GM23338 (cell line): Measurements from ENCODE around the gene PRKAR1B. TPM values are rescaled to one million over a fixed set of nuclear protein-coding genes. Genes with fewer than 3 reads are reported as not detected.

Experiments
- ATAC-seq: fragments of 200-7000 bp; cut with Tn5 transposase; 3 replicates; pipeline ENCODE4 v1.9.1; 2020
- DNase-seq: peaks from one replicate; pipeline ENCODE4 v3.0.0-alpha.2; 2015; ENCODE audit warnings: low spot score
- H2AFZ ChIP-seq: fragments of 200-600 bp; sonication (generic); 2 replicates; pipeline ENCODE4 v1.8.0; 2016; ENCODE audit warnings: antibody characterized with exemption, mild to moderate bottlenecking, moderate library complexity
- H3F3A ChIP-seq: fragments of 200-600 bp; sonication (generic); replicated peaks from 2 replicates; pipeline ENCODE4 v1.8.0; 2017; ENCODE audit warnings: antibody characterized with exemption, mixed run types, low read depth
- H3K27ac ChIP-seq: fragments of 200-600 bp; sonication (generic); 2 replicates; pipeline ENCODE4 v1.6.1; 2016; ENCODE audit warnings: low read depth
- H3K27me3 ChIP-seq: fragments of 200-600 bp; sonication (generic); 2 replicates; pipeline ENCODE4 v1.8.0; 2016; ENCODE audit warnings: mild to moderate bottlenecking, mixed run types, moderate library complexity; ENCODE audit not compliant: insufficient read depth
- H3K36me3 ChIP-seq: fragments of 200-600 bp; sonication (generic); 2 replicates; pipeline ENCODE4 v1.8.0; 2016; ENCODE audit warnings: mild to moderate bottlenecking; ENCODE audit not compliant: insufficient read depth
- H3K4me1 ChIP-seq: fragments of 200-600 bp; sonication (generic); 2 replicates; pipeline ENCODE4 v1.8.0; 2016; ENCODE audit warnings: mild to moderate bottlenecking, moderate library complexity; ENCODE audit not compliant: insufficient read depth
- H3K4me2 ChIP-seq: fragments of 200-600 bp; sonication (generic); 2 replicates; pipeline ENCODE4 v1.7.1; 2017; ENCODE audit warnings: mixed run types
- H3K4me3 ChIP-seq: fragments of 200-600 bp; sonication (generic); 2 replicates; pipeline ENCODE4 v1.6.1; 2016; ENCODE audit warnings: mixed run types
- H3K79me2 ChIP-seq: fragments of 200-600 bp; sonication (generic); replicated peaks from 2 replicates; pipeline ENCODE4 v1.8.0; 2017; ENCODE audit warnings: mild to moderate bottlenecking; ENCODE audit not compliant: insufficient read depth
- H3K9me2 ChIP-seq: fragments of 200-600 bp; sonication (generic); 2 replicates; pipeline ENCODE4 v1.8.0; 2017; ENCODE audit not compliant: insufficient read depth
- H4K20me1 ChIP-seq: fragments of 200-600 bp; sonication (generic); replicated peaks from 2 replicates; pipeline ENCODE4 v1.8.0; 2017; ENCODE audit warnings: mild to moderate bottlenecking; ENCODE audit not compliant: insufficient read depth
- H3K27ac Mint-ChIP-seq: 2 replicates; pipeline ENCODE4 v1.8.0; 2020; ENCODE audit warnings: inconsistent platforms, mild to moderate bottlenecking, moderate library complexity, mixed read lengths
- H3K27me3 Mint-ChIP-seq: 3 replicates; pipeline ENCODE4 v1.8.0; 2022; ENCODE audit warnings: low read depth, mild to moderate bottlenecking, moderate library complexity, mixed read lengths, inconsistent platforms; ENCODE audit not compliant: insufficient read depth, poor library complexity
- H3K36me3 Mint-ChIP-seq: 3 replicates; pipeline ENCODE4 v1.8.0; 2021; ENCODE audit warnings: low read depth, mild to moderate bottlenecking, inconsistent platforms, moderate library complexity, mixed read lengths
- H3K4me1 Mint-ChIP-seq: 3 replicates; pipeline ENCODE4 v1.8.0; 2020; ENCODE audit warnings: mild to moderate bottlenecking, inconsistent platforms, mixed read lengths
- H3K4me3 Mint-ChIP-seq: 3 replicates; pipeline ENCODE4 v1.8.0; 2021; ENCODE audit warnings: moderate library complexity, mild to moderate bottlenecking, inconsistent platforms, mixed read lengths
- H3K9me3 Mint-ChIP-seq: 3 replicates; pipeline ENCODE4 v1.8.0; 2020; ENCODE audit warnings: moderate library complexity, mild to moderate bottlenecking, inconsistent platforms, mixed read lengths
- CREB1 ChIP-seq: fragments of 250-450 bp; sonication (Bioruptor Pico); IDR thresholded peaks from 2 replicates; pipeline ENCODE4 v1.5.0; 2020; ENCODE audit warnings: low read depth, mild to moderate bottlenecking, moderate library complexity
- EZH2 ChIP-seq: fragments of 200-600 bp; sonication (generic); IDR thresholded peaks from one replicate; pipeline ENCODE4 v1.8.0; 2017; ENCODE audit warnings: antibody characterized with exemption, mild to moderate bottlenecking, low read depth; ENCODE audit not compliant: unreplicated experiment
- EZH2phosphoT487 ChIP-seq: fragments of 200-600 bp; sonication (generic); IDR thresholded peaks from one replicate; pipeline ENCODE4 v1.8.1; 2018; ENCODE audit warnings: antibody characterized with exemption; ENCODE audit not compliant: unreplicated experiment
- JUNB ChIP-seq: IDR thresholded peaks from one replicate; pipeline ENCODE4 v1.6.1; 2016; ENCODE audit warnings: antibody characterized with exemption; ENCODE audit not compliant: unreplicated experiment
- NANOG ChIP-seq: IDR thresholded peaks from 2 replicates; pipeline ENCODE4 v1.6.1; 2016; ENCODE audit warnings: antibody characterized with exemption, borderline replicate concordance
- POLR2AphosphoS5 ChIP-seq: IDR thresholded peaks from 2 replicates; pipeline ENCODE4 v1.6.1; 2016; ENCODE audit warnings: antibody characterized with exemption, low read depth
- STAT1 ChIP-seq: IDR thresholded peaks from one replicate; pipeline ENCODE4 v1.6.1; 2016; ENCODE audit warnings: antibody characterized with exemption; ENCODE audit not compliant: unreplicated experiment
- ZNF114 ChIP-seq: fragments of 250-450 bp; sonication (Bioruptor Pico); IDR thresholded peaks from 2 replicates; pipeline ENCODE4 v1.5.0; 2020; ENCODE audit warnings: mild to moderate bottlenecking, moderate library complexity
- ZNF331 ChIP-seq: fragments of 250-450 bp; sonication (Bioruptor Pico); IDR thresholded peaks from 2 replicates; pipeline ENCODE4 v1.5.0; 2020; ENCODE audit warnings: low read depth, mild to moderate bottlenecking, moderate library complexity
- polyA plus RNA-seq: library from polyadenylated mRNA; unstranded; fragments of >200 nt; fragmentation: Nextera tagmentation; extraction: Ambion mirVana; gene quantifications from 2 replicates; pipeline ENCODE4 v1.2.1, GENCODE V29; 2016
- total RNA-seq: library from RNA; depleted of rRNA; stranded (reverse); fragments of >200 nt; shearing (Covaris generic); gene quantifications from 2 replicates; pipeline ENCODE4 v1.2.3, GENCODE V29; 2014
- TF ChIP-seq, protein P1 (sequence below): IDR thresholded peaks from one replicate; pipeline ENCODE4 v1.6.1; 2018; ENCODE audit warnings: antibody characterized with exemption; ENCODE audit not compliant: unreplicated experiment
- TF ChIP-seq, protein P2 (sequence below), 2 experiments: fragments of 200-600 bp in 1 of 2; sonication (generic) in 1 of 2; conservative IDR thresholded peaks; 2 replicates each; pipeline versions ENCODE4 v1.5.1 to v1.6.1; 2016 to 2017; ENCODE audit warnings: antibody characterized with exemption in 2 of 2, low read depth in 2 of 2, mild to moderate bottlenecking in 2 of 2, moderate library complexity in 1 of 2
- TF ChIP-seq, protein P3 (sequence below): fragments of 250-450 bp; sonication (Bioruptor Pico); IDR thresholded peaks from 2 replicates; pipeline ENCODE4 v1.5.0; 2020; ENCODE audit warnings: mild to moderate bottlenecking, moderate library complexity

The PRKAR1B gene
- total and polyA plus RNA-seq, 2 experiments from 2014 or later, result 35.7 to 36.7 TPM

DNA sequence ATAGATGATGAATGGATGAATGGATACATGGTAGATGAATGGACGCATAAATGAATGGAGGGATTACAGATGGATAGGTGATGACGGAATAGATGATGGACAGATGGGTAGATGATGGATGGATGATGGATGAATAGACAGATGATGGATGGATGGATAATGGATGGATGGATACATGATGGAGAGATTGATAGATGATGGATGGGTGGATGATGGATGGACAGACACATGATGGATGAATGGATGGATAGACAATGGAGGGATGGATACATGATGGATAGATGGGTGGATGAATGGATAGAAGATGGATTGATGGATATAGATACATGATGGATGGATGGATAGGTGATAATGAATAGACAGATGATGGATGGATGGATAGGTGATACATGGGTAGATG lies 198.6 kb downstream of the PRKAR1B start (continued):
- TF ChIP-seq, protein P1, sequence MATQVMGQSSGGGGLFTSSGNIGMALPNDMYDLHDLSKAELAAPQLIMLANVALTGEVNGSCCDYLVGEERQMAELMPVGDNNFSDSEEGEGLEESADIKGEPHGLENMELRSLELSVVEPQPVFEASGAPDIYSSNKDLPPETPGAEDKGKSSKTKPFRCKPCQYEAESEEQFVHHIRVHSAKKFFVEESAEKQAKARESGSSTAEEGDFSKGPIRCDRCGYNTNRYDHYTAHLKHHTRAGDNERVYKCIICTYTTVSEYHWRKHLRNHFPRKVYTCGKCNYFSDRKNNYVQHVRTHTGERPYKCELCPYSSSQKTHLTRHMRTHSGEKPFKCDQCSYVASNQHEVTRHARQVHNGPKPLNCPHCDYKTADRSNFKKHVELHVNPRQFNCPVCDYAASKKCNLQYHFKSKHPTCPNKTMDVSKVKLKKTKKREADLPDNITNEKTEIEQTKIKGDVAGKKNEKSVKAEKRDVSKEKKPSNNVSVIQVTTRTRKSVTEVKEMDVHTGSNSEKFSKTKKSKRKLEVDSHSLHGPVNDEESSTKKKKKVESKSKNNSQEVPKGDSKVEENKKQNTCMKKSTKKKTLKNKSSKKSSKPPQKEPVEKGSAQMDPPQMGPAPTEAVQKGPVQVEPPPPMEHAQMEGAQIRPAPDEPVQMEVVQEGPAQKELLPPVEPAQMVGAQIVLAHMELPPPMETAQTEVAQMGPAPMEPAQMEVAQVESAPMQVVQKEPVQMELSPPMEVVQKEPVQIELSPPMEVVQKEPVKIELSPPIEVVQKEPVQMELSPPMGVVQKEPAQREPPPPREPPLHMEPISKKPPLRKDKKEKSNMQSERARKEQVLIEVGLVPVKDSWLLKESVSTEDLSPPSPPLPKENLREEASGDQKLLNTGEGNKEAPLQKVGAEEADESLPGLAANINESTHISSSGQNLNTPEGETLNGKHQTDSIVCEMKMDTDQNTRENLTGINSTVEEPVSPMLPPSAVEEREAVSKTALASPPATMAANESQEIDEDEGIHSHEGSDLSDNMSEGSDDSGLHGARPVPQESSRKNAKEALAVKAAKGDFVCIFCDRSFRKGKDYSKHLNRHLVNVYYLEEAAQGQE, result no peak
- TF ChIP-seq POLR2AphosphoS5 (no peak), ZNF331 (no peak), EZH2phosphoT487 (no peak), ZNF114 (CRISPR knock-in tag) (no peak), NANOG (no peak), STAT1 (no peak), JUNB (no peak)
- TF ChIP-seq, protein P2, sequence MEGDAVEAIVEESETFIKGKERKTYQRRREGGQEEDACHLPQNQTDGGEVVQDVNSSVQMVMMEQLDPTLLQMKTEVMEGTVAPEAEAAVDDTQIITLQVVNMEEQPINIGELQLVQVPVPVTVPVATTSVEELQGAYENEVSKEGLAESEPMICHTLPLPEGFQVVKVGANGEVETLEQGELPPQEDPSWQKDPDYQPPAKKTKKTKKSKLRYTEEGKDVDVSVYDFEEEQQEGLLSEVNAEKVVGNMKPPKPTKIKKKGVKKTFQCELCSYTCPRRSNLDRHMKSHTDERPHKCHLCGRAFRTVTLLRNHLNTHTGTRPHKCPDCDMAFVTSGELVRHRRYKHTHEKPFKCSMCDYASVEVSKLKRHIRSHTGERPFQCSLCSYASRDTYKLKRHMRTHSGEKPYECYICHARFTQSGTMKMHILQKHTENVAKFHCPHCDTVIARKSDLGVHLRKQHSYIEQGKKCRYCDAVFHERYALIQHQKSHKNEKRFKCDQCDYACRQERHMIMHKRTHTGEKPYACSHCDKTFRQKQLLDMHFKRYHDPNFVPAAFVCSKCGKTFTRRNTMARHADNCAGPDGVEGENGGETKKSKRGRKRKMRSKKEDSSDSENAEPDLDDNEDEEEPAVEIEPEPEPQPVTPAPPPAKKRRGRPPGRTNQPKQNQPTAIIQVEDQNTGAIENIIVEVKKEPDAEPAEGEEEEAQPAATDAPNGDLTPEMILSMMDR (conservative IDR thresholded peaks at IDR 0.05; ENCODE audit: low read depth in 2 of 2), result no peak

DNA sequence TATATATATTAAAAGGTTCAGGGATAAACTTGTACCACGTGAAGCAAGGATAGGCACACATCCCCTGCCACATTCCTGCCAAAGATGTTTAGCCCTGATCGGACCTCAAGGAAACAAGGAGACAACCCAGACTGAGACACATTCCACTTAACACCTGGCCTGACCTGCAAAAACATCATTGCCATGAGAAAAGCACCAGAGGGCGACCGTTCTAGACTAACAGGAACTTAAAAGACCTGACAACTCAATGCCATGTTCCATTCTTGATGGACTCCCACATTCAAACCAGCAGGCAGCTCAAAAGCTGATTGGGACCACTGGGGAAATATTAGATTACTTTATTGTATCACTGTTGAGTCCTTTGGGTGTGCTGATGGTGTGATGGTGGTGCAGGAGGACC lies 199.4 kb downstream of the PRKAR1B start:
- H2AFZ ChIP-seq, result no peak overlapping the region
- peaks cover 24% of the 10 kb centered on the region for H3K27me3 ChIP-seq
- H3F3A ChIP-seq, result no peaks in the 10 kb centered on the region
- TF ChIP-seq EZH2 (no peak), CREB1 (CRISPR knock-in tag) (no peak), POLR2AphosphoS5 (no peak), JUNB (no peak), NANOG (no peak), STAT1 (no peak)
- TF ChIP-seq, protein P3, sequence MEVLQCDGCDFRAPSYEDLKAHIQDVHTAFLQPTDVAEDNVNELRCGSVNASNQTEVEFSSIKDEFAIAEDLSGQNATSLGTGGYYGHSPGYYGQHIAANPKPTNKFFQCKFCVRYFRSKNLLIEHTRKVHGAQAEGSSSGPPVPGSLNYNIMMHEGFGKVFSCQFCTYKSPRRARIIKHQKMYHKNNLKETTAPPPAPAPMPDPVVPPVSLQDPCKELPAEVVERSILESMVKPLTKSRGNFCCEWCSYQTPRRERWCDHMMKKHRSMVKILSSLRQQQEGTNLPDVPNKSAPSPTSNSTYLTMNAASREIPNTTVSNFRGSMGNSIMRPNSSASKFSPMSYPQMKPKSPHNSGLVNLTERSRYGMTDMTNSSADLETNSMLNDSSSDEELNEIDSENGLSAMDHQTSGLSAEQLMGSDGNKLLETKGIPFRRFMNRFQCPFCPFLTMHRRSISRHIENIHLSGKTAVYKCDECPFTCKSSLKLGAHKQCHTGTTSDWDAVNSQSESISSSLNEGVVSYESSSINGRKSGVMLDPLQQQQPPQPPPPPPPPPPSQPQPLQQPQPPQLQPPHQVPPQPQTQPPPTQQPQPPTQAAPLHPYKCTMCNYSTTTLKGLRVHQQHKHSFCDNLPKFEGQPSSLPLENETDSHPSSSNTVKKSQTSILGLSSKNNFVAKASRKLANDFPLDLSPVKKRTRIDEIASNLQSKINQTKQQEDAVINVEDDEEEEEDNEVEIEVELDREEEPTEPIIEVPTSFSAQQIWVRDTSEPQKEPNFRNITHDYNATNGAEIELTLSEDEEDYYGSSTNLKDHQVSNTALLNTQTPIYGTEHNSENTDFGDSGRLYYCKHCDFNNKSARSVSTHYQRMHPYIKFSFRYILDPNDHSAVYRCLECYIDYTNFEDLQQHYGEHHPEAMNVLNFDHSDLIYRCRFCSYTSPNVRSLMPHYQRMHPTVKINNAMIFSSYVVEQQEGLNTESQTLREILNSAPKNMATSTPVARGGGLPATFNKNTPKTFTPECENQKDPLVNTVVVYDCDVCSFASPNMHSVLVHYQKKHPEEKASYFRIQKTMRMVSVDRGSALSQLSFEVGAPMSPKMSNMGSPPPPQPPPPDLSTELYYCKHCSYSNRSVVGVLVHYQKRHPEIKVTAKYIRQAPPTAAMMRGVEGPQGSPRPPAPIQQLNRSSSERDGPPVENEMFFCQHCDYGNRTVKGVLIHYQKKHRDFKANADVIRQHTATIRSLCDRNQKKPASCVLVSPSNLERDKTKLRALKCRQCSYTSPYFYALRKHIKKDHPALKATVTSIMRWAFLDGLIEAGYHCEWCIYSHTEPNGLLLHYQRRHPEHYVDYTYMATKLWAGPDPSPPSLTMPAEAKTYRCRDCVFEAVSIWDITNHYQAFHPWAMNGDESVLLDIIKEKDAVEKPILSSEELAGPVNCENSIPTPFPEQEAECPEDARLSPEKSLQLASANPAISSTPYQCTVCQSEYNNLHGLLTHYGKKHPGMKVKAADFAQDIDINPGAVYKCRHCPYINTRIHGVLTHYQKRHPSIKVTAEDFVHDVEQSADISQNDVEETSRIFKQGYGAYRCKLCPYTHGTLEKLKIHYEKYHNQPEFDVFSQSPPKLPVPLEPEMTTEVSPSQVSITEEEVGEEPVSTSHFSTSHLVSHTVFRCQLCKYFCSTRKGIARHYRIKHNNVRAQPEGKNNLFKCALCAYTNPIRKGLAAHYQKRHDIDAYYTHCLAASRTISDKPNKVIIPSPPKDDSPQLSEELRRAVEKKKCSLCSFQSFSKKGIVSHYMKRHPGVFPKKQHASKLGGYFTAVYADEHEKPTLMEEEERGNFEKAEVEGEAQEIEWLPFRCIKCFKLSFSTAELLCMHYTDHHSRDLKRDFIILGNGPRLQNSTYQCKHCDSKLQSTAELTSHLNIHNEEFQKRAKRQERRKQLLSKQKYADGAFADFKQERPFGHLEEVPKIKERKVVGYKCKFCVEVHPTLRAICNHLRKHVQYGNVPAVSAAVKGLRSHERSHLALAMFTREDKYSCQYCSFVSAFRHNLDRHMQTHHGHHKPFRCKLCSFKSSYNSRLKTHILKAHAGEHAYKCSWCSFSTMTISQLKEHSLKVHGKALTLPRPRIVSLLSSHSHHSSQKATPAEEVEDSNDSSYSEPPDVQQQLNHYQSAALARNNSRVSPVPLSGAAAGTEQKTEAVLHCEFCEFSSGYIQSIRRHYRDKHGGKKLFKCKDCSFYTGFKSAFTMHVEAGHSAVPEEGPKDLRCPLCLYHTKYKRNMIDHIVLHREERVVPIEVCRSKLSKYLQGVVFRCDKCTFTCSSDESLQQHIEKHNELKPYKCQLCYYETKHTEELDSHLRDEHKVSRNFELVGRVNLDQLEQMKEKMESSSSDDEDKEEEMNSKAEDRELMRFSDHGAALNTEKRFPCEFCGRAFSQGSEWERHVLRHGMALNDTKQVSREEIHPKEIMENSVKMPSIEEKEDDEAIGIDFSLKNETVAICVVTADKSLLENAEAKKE, result no peak
- TF ChIP-seq, protein P2 (conservative IDR thresholded peaks at IDR 0.05; ENCODE audit: low read depth in 2 of 2), result no peak

More for the DNA sequence above, 199.4 kb downstream of the PRKAR1B start:
- ATAC-seq, result no peak
- Histone ChIP-seq H3K27ac (no peak overlapping the region), H3K9me2 (peaks cover 7% of the 10 kb centered on the region; the same call in 1 of the 2 replicates), H3K4me2 (no peak overlapping the region), H3K36me3 (no peaks in the 10 kb centered on the region), H3K79me2 (no peaks in the 10 kb centered on the region), H3K4me3 (no peak overlapping the region), H3K4me1 (peaks cover 3% of the 10 kb centered on the region; the same call in 1 of the 2 replicates), H4K20me1 (no peaks in the 10 kb centered on the region; the same call in 1 of the 2 replicates)
- Mint-ChIP-seq H3K4me1 (peaks cover 5% of the 10 kb centered on the region; the same call in 1 of the 3 replicates), H3K9me3 (no peaks in the 10 kb centered on the region), H3K4me3 (no peak overlapping the region), H3K27ac (no peak overlapping the region), H3K36me3 (no peaks in the 10 kb centered on the region; the same call in 2 of the 3 replicates), H3K27me3 (peaks cover 22% of the 10 kb centered on the region)
- DNase-seq, result no peak
